Endothelial cell of umbilical vein (primary cell): Measurements from ENCODE around the gene CARD11. TPM values are rescaled to one million over a fixed set of nuclear protein-coding genes. Genes with fewer than 3 reads are reported as not detected.
A peak's percentile ranks its signal among the peaks of the same experiment; 100 is the strongest.

Source experiments
- Bru-seq: library from RNA; stranded (reverse); fragments of 400-500 nt; gene quantifications from one replicate; lab custom pipeline; 2021; lab: Mats Ljungman, UMichigan
- BruChase-seq, 2 experiments: library from RNA; stranded (reverse); fragments of 400-500 nt; gene quantifications; one replicate each; lab custom pipeline; 2021; lab: Mats Ljungman, UMichigan
- BruUV-seq: library from RNA; stranded (reverse); fragments of 400-500 nt; replicated peaks from 2 replicates; lab custom pipeline; 2021; lab: Mats Ljungman, UMichigan
- CTCF ChIA-PET: fragments of 300-600, 350-600 bp; sonication (Branson Sonifier 250); formaldehyde crosslinking; loops from one replicate; lab custom pipeline; 2021; ENCODE audit warnings: antibody characterized with exemption, inconsistent platforms; lab: Charles Lee
- POLR2A ChIA-PET: fragments of 300-600, 350-600 bp; sonication (Branson Sonifier 250); formaldehyde crosslinking; loops from one replicate; lab custom pipeline; 2021; ENCODE audit warnings: antibody characterized with exemption, inconsistent platforms; lab: Charles Lee
- DNase-seq: peaks from one replicate; pipeline ENCODE4 v3.0.0-alpha.2; 2011; ENCODE audit warnings: low read depth, low spot score
- FAIRE-seq: peaks from 2 replicates; lab custom pipeline; 2011; peaks lifted over from hg19 to GRCh38; lab: Jason Lieb, UNC
- H2AFZ ChIP-seq: 2 replicates; pipeline ENCODE4 v1.6.0; 2012; ENCODE audit warnings: low read depth, low read length, control low read depth, inconsistent platforms
- H3K27ac ChIP-seq: 2 replicates; pipeline ENCODE4 v1.5.1; 2011; ENCODE audit warnings: low read depth, mild to moderate bottlenecking, control low read depth, low read length, moderate library complexity; ENCODE audit not compliant: insufficient read depth
- H3K27me3 ChIP-seq, 2 experiments: 2 replicates each; pipeline versions ENCODE4 v1.6.0 to v1.6.1; 2011; ENCODE audit warnings: low read length in 2 of 2, mixed read lengths in 1 of 2; ENCODE audit not compliant: control insufficient read depth in 2 of 2, insufficient read depth in 2 of 2
- H3K36me3 ChIP-seq, 2 experiments: 2 replicates in 1 of 2; 3 replicates in 1 of 2; pipeline ENCODE4 v1.5.1; 2011; ENCODE audit warnings: low read length in 2 of 2, mild to moderate bottlenecking in 1 of 2, moderate library complexity in 1 of 2; ENCODE audit not compliant: control insufficient read depth in 2 of 2, insufficient read depth in 2 of 2; ENCODE audit errors: extremely low read depth in 1 of 2
- H3K4me1 ChIP-seq: 3 replicates; pipeline ENCODE4 v1.5.1; 2011; ENCODE audit warnings: mild to moderate bottlenecking, low read length; ENCODE audit not compliant: control insufficient read depth, insufficient read depth; ENCODE audit errors: extremely low read depth
- H3K4me2 ChIP-seq: 2 replicates; pipeline ENCODE4 v1.6.1; 2011; ENCODE audit warnings: low read length, control low read depth, mixed read lengths; ENCODE audit not compliant: insufficient read depth
- H3K4me3 ChIP-seq, 3 experiments: fragments of 200-600 bp in 1 of 3; sonication (generic), shearing (Covaris generic) in 1 of 3; replicated peaks in 1 of 3; 2 replicates each; pipeline ENCODE4 v1.5.1; 2011 to 2016; ENCODE audit warnings: control low read depth in 3 of 3, low read length in 3 of 3, mild to moderate bottlenecking in 2 of 3, inconsistent platforms in 1 of 3, low read depth in 1 of 3, moderate library complexity in 1 of 3; ENCODE audit not compliant: insufficient read depth in 1 of 3
- H3K79me2 ChIP-seq: 2 replicates; pipeline ENCODE4 v1.6.0; 2012; ENCODE audit warnings: low read length, inconsistent platforms; ENCODE audit not compliant: control insufficient read depth, insufficient read depth
- H3K9ac ChIP-seq: replicated peaks from 2 replicates; pipeline ENCODE3; 2011; ENCODE audit warnings: low read length, control low read depth; ENCODE audit not compliant: insufficient read depth; ENCODE audit errors: extremely low read depth
- H3K9me1 ChIP-seq: replicated peaks from 3 replicates; pipeline ENCODE4 v1.6.0; 2011; ENCODE audit warnings: mild to moderate bottlenecking, low read length; ENCODE audit not compliant: control insufficient read depth, insufficient read depth; ENCODE audit errors: extremely low read depth
- H3K9me3 ChIP-seq: replicated peaks from 2 replicates; pipeline ENCODE4 v1.5.1; 2012; ENCODE audit warnings: low read length, inconsistent platforms; ENCODE audit not compliant: control insufficient read depth, insufficient read depth
- H4K20me1 ChIP-seq: replicated peaks from 2 replicates; pipeline ENCODE3; 2011; ENCODE audit warnings: mild to moderate bottlenecking, low read length; ENCODE audit not compliant: control insufficient read depth, insufficient read depth; ENCODE audit errors: extremely low read depth
- EZH2 ChIP-seq: IDR thresholded peaks from 2 replicates; pipeline ENCODE4 v1.6.1; 2012; ENCODE audit warnings: borderline replicate concordance, low read depth, mild to moderate bottlenecking, moderate library complexity, low read length, inconsistent platforms; ENCODE audit not compliant: severe bottlenecking
- GATA2 ChIP-seq: IDR thresholded peaks from 2 replicates; pipeline ENCODE4 v1.7.0; 2011; ENCODE audit warnings: low read depth, mild to moderate bottlenecking, moderate library complexity, mixed read lengths, low read length; ENCODE audit not compliant: insufficient read length, insufficient read depth
- POLR2AphosphoS5 ChIP-seq: IDR thresholded peaks from 2 replicates; pipeline ENCODE4 v1.6.1; 2012; ENCODE audit warnings: low read depth, mild to moderate bottlenecking, control low read depth, low read length, moderate library complexity; ENCODE audit not compliant: insufficient read depth
- dilution Hi-C: fragments of 300-500 bp; cut with MboI; formaldehyde crosslinking; loops from one replicate; pipeline ENCODE4 v1.15.0; 2019; ENCODE audit warnings: low sequenced_read_pairs; ENCODE audit not compliant: extremely low pct_ligation_motif_present
- intact Hi-C: fragments of 100-400 bp; cut with micrococcal nuclease; formaldehyde crosslinking; loops from one replicate; pipeline ENCODE4 v1.10.0; 2022
- long read RNA-seq: library from polyadenylated mRNA; stranded (forward); transcript quantifications from one replicate; pipeline ENCODE4 v2.0.0, GENCODE V29; 2021
- polyA minus RNA-seq, 3 experiments: library from RNA; depleted of rRNA, polyadenylated mRNA; stranded (reverse); fragments of >200 nt; gene quantifications; 1 replicate in 1 of 3; 2 replicates in 2 of 3; pipeline ENCODE4 v1.2.3, GENCODE V29; 2011
- polyA plus RNA-seq, 4 experiments: library from polyadenylated mRNA; depleted of rRNA in 3 of 4; stranded (reverse) in 3 of 4; unstranded in 1 of 4; fragments of >200 nt; gene quantifications; 2 replicates each; pipeline versions ENCODE4 v1.2.1 to v1.2.3, GENCODE V29; 2011 to 2012; ENCODE audit warnings: missing spikeins in 1 of 4
- total RNA-seq: library from RNA; stranded (reverse); gene quantifications from 2 replicates; pipeline ENCODE4 v1.2.3, GENCODE V29; 2021
- TF ChIP-seq, protein P1 (sequence below), 2 donors: IDR thresholded peaks; 1 replicate in 1 of 2; 2 replicates in 1 of 2; pipeline ENCODE4 v1.5.1; 2011; ENCODE audit warnings: low read length in 2 of 2, mild to moderate bottlenecking in 2 of 2, moderate library complexity in 2 of 2, control low read depth in 1 of 2, inconsistent platforms in 1 of 2, low read depth in 1 of 2; ENCODE audit not compliant: insufficient read depth in 1 of 2; ENCODE audit errors: extremely low read depth in 1 of 2

The CARD11 gene
- 32.0 and 41.8 TPM in 2 replicates for total RNA-seq
- polyA plus RNA-seq = 20.4 and 20.5 TPM in 2 replicates
- polyA plus RNA-seq (2011; cell fraction: cytosol; rRNA removed) = 24.3 and 26.6 TPM in 2 replicates
- polyA plus RNA-seq (2011; cell fraction: nucleus; rRNA removed) = 33.5 and 33.9 TPM in 2 replicates
- polyA plus RNA-seq (2012) = 28.0 and 37.8 TPM in 2 replicates
- 25.3 and 35.1 TPM in 2 replicates for polyA minus RNA-seq
- polyA minus RNA-seq (2011; cell fraction: cytosol; rRNA and poly(A)+ RNA removed) = not detected
- polyA minus RNA-seq (2011; cell fraction: nucleus; rRNA and poly(A)+ RNA removed) = 9.3 and 10.7 TPM in 2 replicates
- Bru-seq, nascent RNA = percentile 63 among the genes with signal in this experiment
- percentile 81 among the genes with signal in this experiment for BruChase-seq, experiment 1, labeled RNA remaining after a 6-hour chase
- BruChase-seq, experiment 2, labeled RNA remaining after a 2-hour chase = percentile 81 among the genes with signal in this experiment
- long read RNA-seq, full-length matches to known transcripts = 8 of 24 reads
- long read RNA-seq, partial matches to known transcripts = 8 of 24 reads
- long read RNA-seq, other reads (novel, unspliced or antisense) = 8 of 24 reads

DNA sequence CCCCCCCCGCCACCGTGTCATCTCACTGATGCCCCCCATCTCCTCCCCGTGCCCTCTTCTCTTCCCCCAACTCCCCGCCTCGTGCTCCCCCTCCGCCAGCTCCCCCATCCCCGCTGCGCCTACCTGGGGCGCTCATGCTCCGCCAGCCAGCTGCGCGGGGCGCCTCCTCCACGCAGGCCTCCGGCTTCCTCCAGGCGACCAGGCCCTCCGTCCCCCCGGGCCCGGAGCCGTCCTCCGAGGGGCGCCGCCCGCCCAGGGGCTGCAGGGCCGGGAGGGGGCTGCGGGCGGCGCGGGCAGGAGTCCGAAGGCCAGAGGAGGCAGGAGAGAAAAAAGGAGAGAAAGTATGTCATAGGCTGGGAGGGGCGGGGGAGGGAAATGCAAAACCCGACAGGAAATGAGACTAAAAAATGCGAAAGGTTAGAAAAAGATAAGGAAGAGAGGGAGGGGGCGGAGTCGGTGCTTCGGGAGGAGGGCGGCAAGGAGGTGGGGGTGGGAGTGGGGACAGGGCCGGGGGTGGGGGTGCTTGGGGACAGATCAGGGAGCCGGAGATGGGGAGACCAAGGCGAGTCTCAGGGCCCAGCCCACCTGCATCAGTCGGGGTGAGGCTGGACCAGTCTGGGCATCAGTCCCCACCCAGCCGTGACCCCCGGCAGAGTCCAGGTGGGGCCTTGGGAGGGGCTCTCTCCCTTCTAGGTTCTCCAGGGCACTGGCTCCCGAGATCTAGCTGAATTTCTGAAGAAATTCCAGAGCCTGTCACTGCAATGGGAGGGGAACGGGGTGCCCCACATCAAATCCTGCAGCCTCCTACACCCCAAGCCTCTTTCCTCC lies at the start of gene CARD11:
CARD11 (minus strand) TSS at position 324 of the 828 bp plus-strand sequence. CDS start 85,361 bp downstream, outside the sequence.
- dilution Hi-C loops = no loop called here
- H3K27me3 ChIP-seq = no peaks in the 10 kb centered on the region
- no TSS peak for BruUV-seq
- H3K9me1 ChIP-seq = no peaks in the 10 kb centered on the region
- H3K4me3 ChIP-seq = peak within 1 kb of the TSS; percentile 61 to 71 (median 63)
- ChIA-PET POLR2A (no interaction called here), CTCF (interaction anchor here (0.7 kb wide), 1 partner anchor 10 kb away, joined by 4 read pairs; no protein-coding TSS in a partner anchor)
- no peaks in the 10 kb centered on the region for H3K9me3 ChIP-seq
- peaks cover 27% of the 10 kb centered on the region for H3K79me2 ChIP-seq
- no peaks in the 10 kb centered on the region for H3K36me3 ChIP-seq
- TF ChIP-seq, protein P1, sequence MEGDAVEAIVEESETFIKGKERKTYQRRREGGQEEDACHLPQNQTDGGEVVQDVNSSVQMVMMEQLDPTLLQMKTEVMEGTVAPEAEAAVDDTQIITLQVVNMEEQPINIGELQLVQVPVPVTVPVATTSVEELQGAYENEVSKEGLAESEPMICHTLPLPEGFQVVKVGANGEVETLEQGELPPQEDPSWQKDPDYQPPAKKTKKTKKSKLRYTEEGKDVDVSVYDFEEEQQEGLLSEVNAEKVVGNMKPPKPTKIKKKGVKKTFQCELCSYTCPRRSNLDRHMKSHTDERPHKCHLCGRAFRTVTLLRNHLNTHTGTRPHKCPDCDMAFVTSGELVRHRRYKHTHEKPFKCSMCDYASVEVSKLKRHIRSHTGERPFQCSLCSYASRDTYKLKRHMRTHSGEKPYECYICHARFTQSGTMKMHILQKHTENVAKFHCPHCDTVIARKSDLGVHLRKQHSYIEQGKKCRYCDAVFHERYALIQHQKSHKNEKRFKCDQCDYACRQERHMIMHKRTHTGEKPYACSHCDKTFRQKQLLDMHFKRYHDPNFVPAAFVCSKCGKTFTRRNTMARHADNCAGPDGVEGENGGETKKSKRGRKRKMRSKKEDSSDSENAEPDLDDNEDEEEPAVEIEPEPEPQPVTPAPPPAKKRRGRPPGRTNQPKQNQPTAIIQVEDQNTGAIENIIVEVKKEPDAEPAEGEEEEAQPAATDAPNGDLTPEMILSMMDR (IDR thresholded peaks at IDR 0.05; ENCODE audit: extremely low read depth in 1 of 2, insufficient read depth in 1 of 2, low read depth in 1 of 2, low read length in 2 of 2) = no peak
- TF ChIP-seq POLR2AphosphoS5 = no peak
- TF ChIP-seq EZH2 = no peak
- peak; percentile 13 for TF ChIP-seq GATA2
- H3K27ac ChIP-seq = no peak within 1 kb of the TSS
- H4K20me1 ChIP-seq = no peaks in the 10 kb centered on the region
- DNase-seq (peak; percentile 21), FAIRE-seq (no peak)
- intact Hi-C loops = loop anchor here (1.0 to 2.0 kb wide), 2 partner anchors 15 to 44 kb away; no protein-coding TSS in a partner anchor
- H2AFZ ChIP-seq = peak within 1 kb of the TSS; percentile 82
- peaks cover 3% of the 10 kb centered on the region for H3K4me1 ChIP-seq
- H3K9ac ChIP-seq = peak within 1 kb of the TSS; percentile 57
- H3K4me2 ChIP-seq = peak within 1 kb of the TSS; percentile 63
